ENCODE data around the gene PPM1A. TPM values are rescaled to one million over a fixed set of nuclear protein-coding genes. Genes with fewer than 3 reads are reported as not detected.

PPM1A gene
- total and polyA plus RNA-seq, 8 donors: 49.4 to 60.2 (median 54.9) TPM

- no peak for ATAC-seq
- intact Hi-C loops (cut with DNase I): no loop called here
- peaks cover 0 to 6% of the 10 kb centered on the region in 2 donors for H3K4me1 ChIP-seq
- H3K27me3 ChIP-seq: no peaks in the 10 kb centered on the region
- no peak for DNase-seq
- TF ChIP-seq, protein P1, sequence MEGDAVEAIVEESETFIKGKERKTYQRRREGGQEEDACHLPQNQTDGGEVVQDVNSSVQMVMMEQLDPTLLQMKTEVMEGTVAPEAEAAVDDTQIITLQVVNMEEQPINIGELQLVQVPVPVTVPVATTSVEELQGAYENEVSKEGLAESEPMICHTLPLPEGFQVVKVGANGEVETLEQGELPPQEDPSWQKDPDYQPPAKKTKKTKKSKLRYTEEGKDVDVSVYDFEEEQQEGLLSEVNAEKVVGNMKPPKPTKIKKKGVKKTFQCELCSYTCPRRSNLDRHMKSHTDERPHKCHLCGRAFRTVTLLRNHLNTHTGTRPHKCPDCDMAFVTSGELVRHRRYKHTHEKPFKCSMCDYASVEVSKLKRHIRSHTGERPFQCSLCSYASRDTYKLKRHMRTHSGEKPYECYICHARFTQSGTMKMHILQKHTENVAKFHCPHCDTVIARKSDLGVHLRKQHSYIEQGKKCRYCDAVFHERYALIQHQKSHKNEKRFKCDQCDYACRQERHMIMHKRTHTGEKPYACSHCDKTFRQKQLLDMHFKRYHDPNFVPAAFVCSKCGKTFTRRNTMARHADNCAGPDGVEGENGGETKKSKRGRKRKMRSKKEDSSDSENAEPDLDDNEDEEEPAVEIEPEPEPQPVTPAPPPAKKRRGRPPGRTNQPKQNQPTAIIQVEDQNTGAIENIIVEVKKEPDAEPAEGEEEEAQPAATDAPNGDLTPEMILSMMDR (IDR thresholded peaks at IDR 0.05): no peak
- H3K4me3 ChIP-seq: no peak overlapping the region
- no peaks in the 10 kb centered on the region for H3K36me3 ChIP-seq
- no peak overlapping the region for H3K27ac ChIP-seq
- H3K9me3 ChIP-seq: no peaks in the 10 kb centered on the region
Observed at GRCh38 chr14:60204843-60205774, 43.9 kb upstream of the PPM1A start.

- DNase-seq (no peak), ATAC-seq (no peak)
- Histone ChIP-seq H3K4me3 (no peak overlapping the region), H3K4me1 (peaks cover 0 to 6% of the 10 kb centered on the region in 2 donors), H3K27ac (no peak overlapping the region), H3K36me3 (no peaks in the 10 kb centered on the region), H3K27me3 (no peaks in the 10 kb centered on the region), H3K9me3 (no peaks in the 10 kb centered on the region)
- TF ChIP-seq, protein P1 (IDR thresholded peaks at IDR 0.05): no peak
- intact Hi-C loops (cut with DNase I): no loop called here
Observed at GRCh38 chr14:60206249-60206670, 42.8 kb upstream of the PPM1A start.

DNA sequence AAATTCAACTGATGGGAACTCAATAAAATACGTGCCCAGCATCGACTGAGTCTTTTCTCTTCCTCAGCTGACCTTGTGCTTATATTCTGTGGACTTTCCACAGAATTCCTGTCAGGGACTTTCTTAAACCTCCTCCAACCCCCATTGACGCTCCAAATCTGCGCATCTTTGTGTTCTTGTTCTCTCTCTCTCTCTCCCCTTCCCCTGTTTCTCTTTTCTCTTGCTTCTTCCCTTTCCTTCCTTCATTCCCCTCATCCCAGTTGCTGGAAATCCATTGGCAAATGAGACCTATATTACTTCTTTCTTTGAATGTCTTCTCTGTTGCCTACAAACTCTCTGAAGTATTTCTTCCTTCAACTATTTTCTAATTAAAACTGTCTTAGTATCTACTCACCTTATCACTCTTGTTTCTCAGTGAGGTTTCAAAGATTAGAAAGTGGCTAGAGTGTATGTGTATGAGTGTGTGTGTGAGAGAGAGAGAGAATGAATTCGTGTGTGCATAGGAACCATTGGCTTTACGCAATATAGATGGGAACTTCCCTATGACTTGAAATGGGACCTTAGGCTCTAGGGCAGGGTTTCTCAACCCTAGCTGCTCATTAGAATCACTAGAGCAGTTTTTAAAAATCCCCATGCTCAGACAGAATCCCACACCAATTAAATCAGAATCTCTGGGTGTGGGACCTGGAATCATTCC is 42.0 kb upstream of the PPM1A start:
- peaks cover 0 to 6% of the 10 kb centered on the region in 2 donors for H3K4me1 ChIP-seq
- H3K27ac ChIP-seq: no peak overlapping the region
- intact Hi-C loops (cut with DNase I): no loop called here
- DNase-seq (no peak), ATAC-seq (no peak)
- H3K9me3 ChIP-seq: no peaks in the 10 kb centered on the region
- no peaks in the 10 kb centered on the region for H3K36me3 ChIP-seq
- H3K27me3 ChIP-seq: no peaks in the 10 kb centered on the region
- TF ChIP-seq, protein P1 (IDR thresholded peaks at IDR 0.05): no peak
- no peak overlapping the region for H3K4me3 ChIP-seq

GRCh38 chr14:60210703-60211102 is 38.3 kb upstream of the PPM1A start:
- no peaks in the 10 kb centered on the region for H3K36me3 ChIP-seq

More at GRCh38 chr14:60210703-60211102, 38.3 kb upstream of the PPM1A start:
- intact Hi-C loops (cut with DNase I): no loop called here
- ATAC-seq: no peak
- Histone ChIP-seq H3K27ac (no peak overlapping the region), H3K4me3 (no peak overlapping the region), H3K27me3 (no peaks in the 10 kb centered on the region), H3K4me1 (no peaks in the 10 kb centered on the region), H3K9me3 (no peaks in the 10 kb centered on the region)
- TF ChIP-seq, protein P1 (IDR thresholded peaks at IDR 0.05): no peak
- DNase-seq: no peak

Data from left lung (tissue), 10 donors.